Mesenchymal stem cell (in vitro differentiated cells and primary cell): ENCODE results near the gene MYO18B.

Experiments used
- DNase-seq: peaks from one replicate; pipeline ENCODE4 v3.0.0-alpha.2; 2013
- H2AFZ ChIP-seq: one replicate; pipeline ENCODE4 v1.6.1; 2013; ENCODE audit warnings: low read depth, mild to moderate bottlenecking, control low read depth, inconsistent platforms, low read length, moderate library complexity
- H2AK5ac ChIP-seq: 2 replicates; pipeline ENCODE4 v1.6.1; 2013; ENCODE audit warnings: low read length, moderate library complexity, mild to moderate bottlenecking, inconsistent platforms; ENCODE audit not compliant: severe bottlenecking
- H2BK120ac ChIP-seq: one replicate; pipeline ENCODE4 v1.6.1; 2013; ENCODE audit warnings: low read depth, mild to moderate bottlenecking, inconsistent platforms, low read length, moderate library complexity
- H2BK12ac ChIP-seq, 2 experiments: one replicate each; pipeline ENCODE4 v1.6.1; 2013; ENCODE audit warnings: inconsistent platforms in 2 of 2, low read length in 2 of 2, mild to moderate bottlenecking in 2 of 2, moderate library complexity in 2 of 2, control low read depth in 1 of 2
- H2BK15ac ChIP-seq: one replicate; pipeline ENCODE4 v1.6.1; 2013; ENCODE audit warnings: mild to moderate bottlenecking, low read depth, inconsistent platforms; ENCODE audit not compliant: poor library complexity, severe bottlenecking
- H2BK5ac ChIP-seq: 2 replicates; pipeline ENCODE4 v1.6.1; 2013; ENCODE audit warnings: low read depth, mild to moderate bottlenecking, low read length, control low read depth, inconsistent platforms; ENCODE audit not compliant: poor library complexity, severe bottlenecking
- H3K14ac ChIP-seq, 2 experiments: one replicate each; pipeline ENCODE4 v1.6.1; 2013; ENCODE audit warnings: inconsistent platforms in 2 of 2, low read length in 2 of 2, control low read depth in 1 of 2, mild to moderate bottlenecking in 1 of 2, moderate library complexity in 1 of 2
- H3K18ac ChIP-seq, 2 experiments: one replicate each; pipeline ENCODE4 v1.6.1; 2013; ENCODE audit warnings: inconsistent platforms in 2 of 2, low read length in 2 of 2, control low read depth in 1 of 2, low read depth in 1 of 2, mild to moderate bottlenecking in 1 of 2
- H3K23ac ChIP-seq, 2 experiments: one replicate each; pipeline ENCODE4 v1.6.1; 2013; ENCODE audit warnings: inconsistent platforms in 2 of 2, low read length in 2 of 2, mild to moderate bottlenecking in 2 of 2, moderate library complexity in 2 of 2, control low read depth in 1 of 2
- H3K27ac ChIP-seq: 2 replicates; pipeline ENCODE4 v1.5.1; 2013; ENCODE audit warnings: mild to moderate bottlenecking, moderate library complexity, low read length, control low read depth, inconsistent platforms; ENCODE audit not compliant: poor library complexity, severe bottlenecking
- H3K27me3 ChIP-seq, 2 experiments: 2 replicates each; pipeline versions ENCODE4 v1.6.1 to v1.7.0; 2013; ENCODE audit warnings: low read length in 2 of 2, mild to moderate bottlenecking in 2 of 2, moderate library complexity in 2 of 2, control low read depth in 1 of 2, inconsistent platforms in 1 of 2; ENCODE audit not compliant: control insufficient read depth in 1 of 2, insufficient read depth in 1 of 2
- H3K36me3 ChIP-seq, 2 experiments: 2 replicates each; pipeline versions ENCODE4 v1.6.1 to v1.7.0; 2013; ENCODE audit warnings: low read length in 2 of 2, control low read depth in 1 of 2, inconsistent platforms in 1 of 2, low read depth in 1 of 2, mild to moderate bottlenecking in 1 of 2; ENCODE audit not compliant: insufficient read depth in 2 of 2, control insufficient read depth in 1 of 2
- H3K4ac ChIP-seq, 2 experiments: one replicate each; pipeline ENCODE4 v1.6.1; 2013; ENCODE audit warnings: inconsistent platforms in 2 of 2, low read length in 2 of 2, mild to moderate bottlenecking in 2 of 2, moderate library complexity in 2 of 2, control low read depth in 1 of 2, low read depth in 1 of 2
- H3K4me1 ChIP-seq: 2 replicates; pipeline ENCODE4 v1.6.1; 2013; ENCODE audit warnings: low read depth, low read length, control low read depth; ENCODE audit not compliant: control insufficient read depth, insufficient read depth
- H3K4me2 ChIP-seq: 2 replicates; pipeline ENCODE4 v1.6.1; 2013; ENCODE audit warnings: low read length, mild to moderate bottlenecking, inconsistent platforms; ENCODE audit not compliant: poor library complexity, severe bottlenecking
- H3K4me3 ChIP-seq, 2 experiments: 2 replicates each; pipeline versions ENCODE4 v1.5.1 to v1.7.0; 2013; ENCODE audit warnings: low read length in 2 of 2, mild to moderate bottlenecking in 2 of 2, control low read depth in 1 of 2, low read depth in 1 of 2; ENCODE audit not compliant: insufficient read depth in 1 of 2
- H3K79me1 ChIP-seq: replicated peaks from 2 replicates; pipeline ENCODE4 v1.6.1; 2013; ENCODE audit warnings: mild to moderate bottlenecking, control low read depth, low read length, inconsistent platforms; ENCODE audit not compliant: poor library complexity, severe bottlenecking
- H3K9ac ChIP-seq: 2 replicates; pipeline ENCODE4 v1.7.0; 2013; ENCODE audit warnings: mild to moderate bottlenecking, low read length, moderate library complexity
- H3K9me3 ChIP-seq: 2 replicates; pipeline ENCODE4 v1.7.0; 2013; ENCODE audit warnings: mild to moderate bottlenecking, low read length; ENCODE audit not compliant: control insufficient read depth
- H4K8ac ChIP-seq: one replicate; pipeline ENCODE4 v1.6.1; 2013; ENCODE audit warnings: inconsistent platforms, mild to moderate bottlenecking, low read length, moderate library complexity
- H4K91ac ChIP-seq: one replicate; pipeline ENCODE4 v1.6.1; 2013; ENCODE audit warnings: mild to moderate bottlenecking, low read length, inconsistent platforms
- WGBS: methylation state at CpG from one replicate; pipeline ENCODE4 v1.1.7; 2013; ENCODE audit warnings: mixed read lengths; 5-methylcytosine and 5-hydroxymethylcytosine counted together

Gene MYO18B

DNA sequence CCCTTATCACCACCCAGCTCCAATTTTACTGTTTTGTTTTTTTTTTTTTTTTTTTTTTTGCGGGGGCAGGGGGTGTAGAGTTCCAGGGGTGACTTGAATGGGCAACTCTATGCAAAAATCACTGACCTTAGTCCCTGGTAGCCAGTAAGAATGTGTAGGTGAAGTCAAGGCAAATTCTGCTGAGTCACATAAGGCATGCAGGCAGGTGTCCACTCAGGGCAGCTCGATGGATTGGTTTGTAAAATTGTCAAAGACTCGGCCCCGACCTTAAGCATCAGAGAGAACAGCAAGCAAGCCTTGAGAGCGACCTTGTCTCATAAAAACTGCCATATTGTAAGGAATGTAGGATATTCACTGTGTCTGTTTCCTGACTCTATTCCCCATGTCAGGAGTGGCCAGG lies 275.9 kb downstream of the MYO18B start:
- H2BK12ac ChIP-seq: no peak overlapping the region
- WGBS: 59% methylated on average over 3 of the region's 5 CpGs
- no peak overlapping the region for H3K4me2 ChIP-seq
- no peak overlapping the region for H4K8ac ChIP-seq
- no peak overlapping the region for H2AFZ ChIP-seq
- H3K23ac ChIP-seq: no peak overlapping the region
- no peaks in the 10 kb centered on the region for H3K36me3 ChIP-seq
- no peak overlapping the region for H3K4me3 ChIP-seq
- no peaks in the 10 kb centered on the region for H3K79me1 ChIP-seq
- no peak overlapping the region for H3K9ac ChIP-seq
- no peak overlapping the region for H3K18ac ChIP-seq
- no peaks in the 10 kb centered on the region for H3K4me1 ChIP-seq
- H3K27me3 ChIP-seq: no peaks in the 10 kb centered on the region
- H2AK5ac ChIP-seq: no peak overlapping the region
- H3K27ac ChIP-seq: no peak overlapping the region
- DNase-seq: no peak
- no peak overlapping the region for H3K4ac ChIP-seq
- no peak overlapping the region for H2BK120ac ChIP-seq
- H3K9me3 ChIP-seq: no peaks in the 10 kb centered on the region
- no peak overlapping the region for H3K14ac ChIP-seq
- H2BK15ac ChIP-seq: no peak overlapping the region
- H4K91ac ChIP-seq: no peak overlapping the region
- H2BK5ac ChIP-seq: no peak overlapping the region

DNA sequence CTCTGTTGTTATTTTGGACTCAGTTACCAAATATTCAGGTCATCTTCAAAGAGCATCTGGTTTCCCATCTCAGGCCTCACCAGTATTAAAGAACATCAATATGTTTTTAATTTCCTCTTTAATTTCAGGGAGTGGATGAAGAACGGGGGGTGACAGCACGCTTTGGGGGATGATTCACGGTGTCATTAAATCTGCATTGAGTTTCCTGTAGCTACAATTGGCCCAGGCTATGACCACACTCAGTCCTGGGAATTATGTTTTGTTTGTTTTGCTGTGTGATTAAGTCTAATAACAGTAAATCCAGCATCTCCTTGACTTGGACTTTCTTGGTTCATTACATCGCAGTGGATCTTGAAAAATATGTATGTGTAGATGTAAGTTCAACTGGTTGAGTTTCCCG lies 277.6 kb downstream of the MYO18B start:
- Histone ChIP-seq H3K9ac (no peak overlapping the region), H4K91ac (no peak overlapping the region), H3K4me2 (no peak overlapping the region), H3K14ac (no peak overlapping the region), H2AK5ac (no peak overlapping the region), H3K4ac (no peak overlapping the region), H3K36me3 (no peaks in the 10 kb centered on the region), H3K18ac (no peak overlapping the region), H2BK120ac (no peak overlapping the region), H3K4me3 (no peak overlapping the region), H2BK15ac (no peak overlapping the region), H3K4me1 (no peaks in the 10 kb centered on the region), H3K9me3 (no peaks in the 10 kb centered on the region), H3K27me3 (no peaks in the 10 kb centered on the region), H3K79me1 (no peaks in the 10 kb centered on the region), H4K8ac (no peak overlapping the region), H3K23ac (no peak overlapping the region), H3K27ac (no peak overlapping the region), H2AFZ (no peak overlapping the region), H2BK12ac (no peak overlapping the region), H2BK5ac (no peak overlapping the region)
- DNase-seq: no peak
- 70% methylated on average over 5 of the region's 5 CpGs for WGBS

DNA sequence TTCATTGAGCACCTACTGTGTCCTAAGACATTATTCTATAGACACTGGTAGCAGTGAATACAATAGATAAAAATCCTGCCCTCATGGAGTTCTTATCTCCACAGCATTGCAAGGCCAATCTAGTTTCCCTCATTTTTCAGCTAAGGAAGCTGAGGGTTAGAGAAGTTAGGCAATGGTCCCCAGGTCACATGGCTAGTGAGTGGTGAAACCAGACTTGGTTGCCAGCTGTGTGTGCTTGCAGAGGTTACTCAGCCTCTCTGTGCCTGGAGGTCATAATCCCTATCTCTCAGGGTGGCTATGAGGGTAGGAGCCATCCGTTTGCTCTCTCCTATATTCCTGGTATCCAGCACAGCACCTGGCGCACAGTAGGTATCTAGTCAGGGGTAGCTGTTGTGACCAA lies 279.5 kb downstream of the MYO18B start:
- Histone ChIP-seq H3K4ac (no peak overlapping the region), H3K27me3 (no peaks in the 10 kb centered on the region), H2BK15ac (no peak overlapping the region), H3K9ac (no peak overlapping the region), H3K4me2 (no peak overlapping the region), H4K91ac (no peak overlapping the region), H4K8ac (no peak overlapping the region), H3K4me1 (no peaks in the 10 kb centered on the region), H2BK5ac (no peak overlapping the region), H3K23ac (no peak overlapping the region), H2BK12ac (no peak overlapping the region), H3K14ac (no peak overlapping the region), H3K36me3 (no peaks in the 10 kb centered on the region), H3K9me3 (no peaks in the 10 kb centered on the region), H3K4me3 (no peak overlapping the region), H2BK120ac (no peak overlapping the region), H2AK5ac (no peak overlapping the region), H3K27ac (no peak overlapping the region), H3K18ac (no peak overlapping the region), H3K79me1 (no peaks in the 10 kb centered on the region), H2AFZ (no peak overlapping the region)
- WGBS: 59% methylated on average over 2 of the region's 2 CpGs
- DNase-seq: no peak

DNA sequence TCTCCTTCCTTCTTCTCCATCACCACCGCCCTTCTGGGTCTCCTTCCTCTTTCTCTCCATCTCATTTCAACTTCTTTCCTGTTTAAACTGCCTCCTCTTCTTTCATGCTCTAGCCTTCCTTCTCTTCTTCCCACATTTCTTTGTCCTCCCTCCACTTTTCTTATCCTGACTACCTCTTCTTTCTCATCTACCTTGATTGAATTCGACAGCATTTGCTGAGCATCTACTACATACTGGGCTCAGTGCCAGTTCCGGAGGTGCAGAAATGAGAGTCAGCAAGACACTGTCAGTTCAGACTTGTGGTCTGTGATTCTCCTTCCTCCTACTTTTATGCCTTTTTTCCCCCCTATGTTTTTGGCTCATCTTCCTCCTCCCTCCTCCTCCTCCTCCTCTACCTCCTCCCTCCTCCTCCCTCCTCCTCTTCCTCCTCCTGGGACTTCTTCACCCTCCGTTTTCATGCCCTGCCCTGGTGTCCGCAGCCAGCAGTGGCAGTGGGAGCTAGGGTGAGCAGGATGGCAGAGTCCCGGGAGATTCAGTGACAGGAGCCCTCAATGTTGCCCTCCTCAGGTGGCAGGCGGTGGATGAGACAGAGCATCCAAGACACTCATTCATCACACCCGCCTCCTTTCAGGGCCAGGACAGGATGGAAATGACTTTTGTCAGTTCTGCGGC lies 281.3 kb downstream of the MYO18B start:
- Histone ChIP-seq H3K27me3 (no peaks in the 10 kb centered on the region), H3K4me2 (no peak overlapping the region), H2BK120ac (no peak overlapping the region), H3K23ac (no peak overlapping the region), H2BK5ac (no peak overlapping the region), H3K18ac (no peak overlapping the region), H2AK5ac (no peak overlapping the region), H3K9me3 (no peaks in the 10 kb centered on the region), H3K9ac (no peak overlapping the region), H3K4ac (no peak overlapping the region), H3K4me1 (no peaks in the 10 kb centered on the region), H2BK15ac (no peak overlapping the region), H3K36me3 (no peaks in the 10 kb centered on the region), H4K8ac (no peak overlapping the region), H2AFZ (no peak overlapping the region), H2BK12ac (no peak overlapping the region), H3K14ac (no peak overlapping the region), H3K4me3 (no peak overlapping the region), H3K27ac (no peak overlapping the region), H3K79me1 (no peaks in the 10 kb centered on the region), H4K91ac (no peak overlapping the region)
- DNase-seq: no peak
- WGBS: 75% methylated on average over 7 of the region's 9 CpGs
